RWPE1 (cell line): ENCODE data around the gene MBOAT2.
"Not testable (repeated sequence)": the region's sequence is repeated elsewhere in the genome, so short reads cannot be mapped to it uniquely, and the experiment has no call there.

Experiments
- CTCF ChIA-PET: fragments of 350-600 bp; sonication (Branson Sonifier 250); formaldehyde crosslinking; extraction: SDS; loops from one replicate; lab custom pipeline; 2021; lab: Yijun Ruan, JAX
- POLR2A ChIA-PET: fragments of 400-600 bp; formaldehyde crosslinking; extraction: SDS; loops from one replicate; lab custom pipeline; 2020; ENCODE audit warnings: antibody characterized with exemption; ENCODE audit not compliant: low non-redundant PET; lab: Yijun Ruan, JAX
- DNase-seq: peaks from one replicate; pipeline ENCODE4 v3.0.0; 2012; ENCODE audit warnings: low spot score
- H3K27ac ChIP-seq: fragments of 450-650 bp; 2 replicates; pipeline ENCODE4 v1.5.1; 2017
- CTCF ChIP-seq: fragments of 450-650 bp; conservative IDR thresholded peaks from 2 replicates; pipeline ENCODE4 v1.5.1; 2017; ENCODE audit warnings: low read depth, mild to moderate bottlenecking

MBOAT2 gene

GRCh38 chr2:8923183-8923582, 80.3 kb downstream of the MBOAT2 start:
- ChIA-PET CTCF (interaction anchor here (0.7 kb wide), 1 partner anchor 139 kb away, joined by 3 read pairs; no protein-coding TSS in a partner anchor), POLR2A (no interaction called here)
- H3K27ac ChIP-seq: no peak overlapping the region
- DNase-seq: no peak
- no peak for TF ChIP-seq CTCF

DNA sequence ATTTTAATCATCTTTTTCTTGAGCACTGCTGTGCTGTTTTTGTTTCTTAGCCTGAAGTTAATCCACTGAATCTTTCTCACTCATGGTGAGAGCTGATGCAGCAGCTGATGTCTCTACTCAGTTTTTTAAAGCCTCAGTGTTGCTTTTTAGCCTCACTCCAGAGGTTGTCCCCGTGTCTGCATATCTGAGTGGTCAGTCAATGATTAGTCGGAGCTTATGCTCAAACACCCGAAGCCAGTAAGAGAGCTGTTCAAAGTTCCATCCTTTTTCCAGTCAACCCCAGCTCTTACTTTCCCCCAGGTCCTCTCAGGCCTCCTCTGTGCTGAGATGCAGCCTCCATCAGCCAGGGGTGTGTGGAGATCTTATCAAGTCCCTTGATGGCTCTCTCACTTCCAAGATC, 81.1 kb downstream of the MBOAT2 start:
- DNase-seq: no peak
- no peak for TF ChIP-seq CTCF
- H3K27ac ChIP-seq: no peak overlapping the region
- ChIA-PET POLR2A (no interaction called here), CTCF (interaction anchor here (0.7 kb wide), 1 partner anchor 49 kb away, joined by 3 read pairs; no protein-coding TSS in a partner anchor)

- no peak for DNase-seq
- TF ChIP-seq CTCF: no peak
- H3K27ac ChIP-seq: no peak overlapping the region
- ChIA-PET CTCF (no interaction called here), POLR2A (no interaction called here)
These were observed 85.1 kb downstream of the MBOAT2 start for GRCh38 chr2:8918412-8918811.

GRCh38 chr2:8915941-8916340, 87.5 kb downstream of the MBOAT2 start:
- H3K27ac ChIP-seq: no peak overlapping the region
- ChIA-PET CTCF (interaction anchor here (0.6 kb wide), 1 partner anchor 246 kb away, joined by 3 read pairs; no protein-coding TSS in a partner anchor), POLR2A (no interaction called here)
- no peak for DNase-seq
- TF ChIP-seq CTCF: no peak

DNA sequence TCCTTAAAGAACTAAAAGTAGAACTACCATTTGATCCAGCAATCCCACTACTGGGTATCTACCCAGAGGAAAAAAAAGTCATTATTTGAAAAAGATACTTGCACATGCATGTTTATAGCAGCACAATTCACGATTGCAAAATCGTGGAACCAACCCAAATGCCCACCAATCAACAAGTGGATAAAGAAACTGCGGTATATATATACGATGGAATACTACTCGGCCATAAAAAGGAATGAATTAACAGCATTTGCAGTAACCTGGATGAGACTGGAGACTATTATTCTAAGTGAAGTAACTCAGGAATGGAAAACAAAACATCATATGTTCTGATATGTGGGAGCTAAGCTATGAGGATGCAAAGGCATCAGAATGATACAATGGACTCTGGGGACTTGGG, 89.7 kb downstream of the MBOAT2 start:
- CTCF ChIA-PET, DNase-seq, H3K27ac ChIP-seq, POLR2A ChIA-PET: not testable (repeated sequence)

DNA sequence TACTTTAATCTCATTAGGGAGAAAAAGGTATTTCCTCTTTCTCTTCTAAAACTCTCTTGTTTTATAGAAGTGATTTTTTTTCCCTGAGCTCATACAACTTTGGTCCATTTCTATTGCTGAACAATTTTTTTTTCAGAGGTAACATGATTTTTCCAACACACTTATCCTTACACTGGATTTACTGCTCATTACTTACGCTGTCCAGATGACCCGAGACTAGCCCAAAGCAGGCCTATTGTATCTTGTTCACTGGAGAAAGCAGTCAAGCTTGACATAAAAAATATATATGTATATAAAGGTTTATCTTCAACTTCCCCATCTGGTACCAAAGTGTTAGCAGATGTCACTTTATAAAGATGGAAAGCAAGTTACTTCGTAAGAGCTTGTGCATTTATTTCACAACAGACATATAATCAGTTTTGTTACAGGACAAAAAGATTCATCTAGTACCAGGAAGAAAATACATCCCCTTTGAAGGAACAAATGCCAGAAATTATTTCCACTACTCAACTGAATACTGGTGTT, 95.7 kb downstream of the MBOAT2 start:
- no peak for TF ChIP-seq CTCF
- ChIA-PET CTCF (no interaction called here), POLR2A (no interaction called here)

GRCh38 chr2:8903924-8904323, 99.6 kb downstream of the MBOAT2 start:
- H3K27ac ChIP-seq, DNase-seq, CTCF ChIA-PET, POLR2A ChIA-PET: not testable (repeated sequence)

More for the DNA sequence above, 95.7 kb downstream of the MBOAT2 start:
- DNase-seq: no peak
- H3K27ac ChIP-seq: no peak overlapping the region

- DNase-seq, H3K27ac ChIP-seq, POLR2A ChIA-PET, CTCF ChIA-PET: not testable (repeated sequence)
These were observed 100.7 kb downstream of the MBOAT2 start for GRCh38 chr2:8902757-8903156.

GRCh38 chr2:8897206-8897605, 106.3 kb downstream of the MBOAT2 start:
- POLR2A ChIA-PET, CTCF ChIA-PET, DNase-seq, H3K27ac ChIP-seq: not testable (repeated sequence)

GRCh38 chr2:8896671-8897070, 106.8 kb downstream of the MBOAT2 start:
- POLR2A ChIA-PET, CTCF ChIA-PET, DNase-seq, H3K27ac ChIP-seq: not testable (repeated sequence)

DNA sequence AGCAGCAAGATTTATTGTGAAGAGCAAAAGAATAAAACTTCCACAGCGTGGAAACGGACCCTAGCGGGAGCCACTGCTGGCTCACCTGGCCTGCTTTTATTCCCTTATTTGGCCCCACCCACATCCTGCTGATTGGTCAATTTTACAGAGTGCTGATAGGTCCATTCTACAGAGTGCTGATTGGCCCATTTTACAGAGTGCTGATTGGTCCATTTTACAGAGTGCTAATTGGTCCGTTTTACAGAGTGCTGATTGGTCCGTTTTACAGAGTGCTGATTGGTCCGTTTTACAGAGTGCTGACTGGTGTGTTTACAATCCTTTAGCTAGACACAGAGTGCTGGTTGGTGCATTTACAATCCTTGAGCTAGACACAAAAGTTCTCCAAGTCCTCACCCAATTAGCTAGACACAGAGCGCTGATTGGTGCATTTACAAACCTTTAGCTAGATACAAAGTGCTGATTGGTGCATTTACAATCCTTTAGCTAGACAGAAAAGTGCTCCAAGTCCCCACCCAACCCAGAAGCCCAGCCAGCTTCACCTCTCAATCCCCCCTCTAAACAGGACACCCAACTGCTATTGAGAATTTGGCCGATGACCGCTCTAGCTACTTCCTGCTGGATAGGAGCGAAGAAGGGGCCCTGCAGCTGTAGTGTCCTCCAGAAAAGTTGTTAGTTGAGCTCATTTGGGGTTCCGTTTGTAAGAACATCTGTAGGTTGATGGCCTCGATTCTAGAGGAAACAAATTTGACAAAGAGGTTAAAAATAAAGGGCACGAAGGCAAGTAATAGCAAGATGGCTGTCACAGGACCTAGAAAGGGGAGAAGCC, 108.2 kb downstream of the MBOAT2 start:
- DNase-seq, H3K27ac ChIP-seq, POLR2A ChIA-PET: not testable (repeated sequence)
- CTCF ChIA-PET: interaction anchor here (0.6 kb wide), 1 partner anchor 63 kb away, joined by 3 read pairs; no protein-coding TSS in a partner anchor
